K562 (cell line): Measurements from ENCODE around the gene TMEM203. TPM values are rescaled to one million over a fixed set of nuclear protein-coding genes. Genes with fewer than 3 reads are reported as not detected.

ENCODE experiments used
- BDP1 ChIP-seq: IDR thresholded peaks from 3 replicates; pipeline ENCODE4 v1.6.1; 2011; ENCODE audit not compliant: insufficient read length, insufficient read depth
- RERE ChIP-seq: sonication (generic); formaldehyde crosslinking; IDR thresholded peaks from 2 replicates; pipeline ENCODE4 v1.8.0; 2023; ENCODE audit warnings: missing genetic modification reagents, mild to moderate bottlenecking, borderline replicate concordance
- YBX1 ChIP-seq: fragments of 450-650 bp; IDR thresholded peaks from 2 replicates; pipeline ENCODE4 v1.7.1; 2016; ENCODE audit warnings: mild to moderate bottlenecking
- polyA plus RNA-seq, 8 experiments: library from polyadenylated mRNA; depleted of rRNA in 4 of 8; stranded (reverse) in 5 of 8; unstranded in 3 of 8; fragments of >200 nt; fragmentation: Nextera tagmentation in 2 of 8; fragmentation: Illumina TruSeq in 1 of 8; extraction: Ambion mirVana in 2 of 8; extraction: Trizol in 1 of 8; gene quantifications; 2 replicates each; pipeline versions ENCODE4 v1.2.1 to v1.2.3, GENCODE V29; 2011 to 2014; ENCODE audit warnings: inconsistent platforms in 1 of 8, missing spikeins in 1 of 8
- total RNA-seq, 7 experiments: library from RNA; depleted of rRNA in 6 of 7; stranded (reverse); fragments of >200 nt in 6 of 7; fragmentation: Illumina TruSeq in 2 of 7; extraction: Trizol in 2 of 7; gene quantifications; 2 replicates each; pipeline versions ENCODE4 v1.2.1 to v1.2.3, GENCODE V29; 2011 to 2021; ENCODE audit warnings: low replicate concordance in 1 of 7

Gene TMEM203
- total and polyA plus RNA-seq, 9 of the 15 experiments (the other 6 are each of a cell fraction or from before 2014, with no cell fraction given): 8.8 to 59.5 (median 37.6) TPM

GRCh38 chr9:137233143-137233980 lies 27.9 kb upstream of the TMEM203 start (continued):
- TF ChIP-seq RERE (CRISPR knock-in tag) (no peak), BDP1 (no peak), YBX1 (no peak)
- TF ChIP-seq, all 486 proteins: peak for 5
